Measurements from ENCODE around the gene ITPKC.

The ITPKC gene

DNA sequence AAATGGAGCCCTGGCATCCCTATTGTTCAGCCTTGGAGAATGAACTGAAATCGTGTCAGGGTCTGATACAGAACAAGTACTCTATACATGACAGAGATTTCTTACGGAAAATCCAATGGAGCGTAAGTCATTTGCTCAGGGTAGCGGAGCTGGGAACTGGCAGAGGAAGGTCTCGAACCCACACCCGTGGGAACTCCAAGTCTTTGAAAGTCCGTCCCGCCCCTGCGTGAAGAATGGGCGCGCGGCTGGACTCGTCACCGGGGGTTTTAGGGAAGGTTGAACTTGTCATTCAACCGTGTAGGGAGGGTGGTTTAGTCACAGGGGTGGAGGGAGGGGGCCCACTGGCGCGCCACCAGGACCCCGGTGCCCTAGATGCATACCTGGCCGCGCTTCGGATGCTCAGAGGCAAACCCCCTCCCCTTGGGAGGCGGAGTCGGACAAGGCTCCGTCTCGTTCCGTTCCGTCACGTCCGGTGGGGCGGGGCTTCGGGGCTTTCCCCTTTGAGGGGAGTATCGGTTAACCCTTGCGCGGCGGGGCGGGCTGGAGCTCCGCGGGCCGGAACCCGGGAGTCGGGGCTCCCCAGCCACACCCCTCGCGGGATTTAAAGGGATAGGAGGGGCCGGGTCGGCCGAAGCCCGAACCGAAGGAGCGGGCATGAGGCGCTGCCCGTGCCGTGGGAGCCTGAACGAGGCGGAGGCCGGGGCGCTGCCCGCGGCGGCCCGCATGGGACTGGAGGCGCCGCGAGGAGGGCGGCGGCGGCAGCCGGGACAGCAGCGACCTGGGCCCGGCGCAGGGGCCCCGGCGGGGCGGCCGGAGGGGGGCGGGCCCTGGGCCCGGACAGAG lies at the start of gene ITPKC, which contains the start of gene COQ8B:
Gene ITPKC (plus strand): TSS at position 631 of the 843 bp plus-strand sequence. CDS start 24 bp downstream, at position 655.
Gene COQ8B (minus strand): TSS at position 405 of the 843 bp plus-strand sequence. CDS start 2,254 bp downstream, outside the sequence.
- DNase-seq = peak; percentile 95

DNA sequence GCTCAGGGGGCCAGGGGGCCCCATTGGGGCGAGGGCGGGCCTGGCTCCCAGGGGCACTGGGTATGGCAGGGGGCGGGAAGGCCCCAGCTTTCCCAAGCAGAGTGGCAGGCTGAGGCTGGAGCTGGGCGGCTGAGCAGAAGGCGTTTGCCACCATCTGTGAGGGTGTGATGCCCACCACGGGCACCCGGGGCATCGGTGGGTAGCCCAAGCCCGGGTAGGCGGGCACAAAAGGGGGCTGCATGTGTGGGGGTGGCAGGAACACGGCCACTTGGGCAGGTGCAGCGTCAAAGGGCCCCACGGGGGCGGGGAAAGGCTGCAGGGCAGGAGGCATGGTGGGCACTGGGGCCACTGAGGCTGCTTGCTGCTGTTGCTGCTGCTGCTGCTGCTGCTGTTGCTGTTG lies 49.3 kb upstream of the ITPKC start:
- DNase-seq = no peak

DNA sequence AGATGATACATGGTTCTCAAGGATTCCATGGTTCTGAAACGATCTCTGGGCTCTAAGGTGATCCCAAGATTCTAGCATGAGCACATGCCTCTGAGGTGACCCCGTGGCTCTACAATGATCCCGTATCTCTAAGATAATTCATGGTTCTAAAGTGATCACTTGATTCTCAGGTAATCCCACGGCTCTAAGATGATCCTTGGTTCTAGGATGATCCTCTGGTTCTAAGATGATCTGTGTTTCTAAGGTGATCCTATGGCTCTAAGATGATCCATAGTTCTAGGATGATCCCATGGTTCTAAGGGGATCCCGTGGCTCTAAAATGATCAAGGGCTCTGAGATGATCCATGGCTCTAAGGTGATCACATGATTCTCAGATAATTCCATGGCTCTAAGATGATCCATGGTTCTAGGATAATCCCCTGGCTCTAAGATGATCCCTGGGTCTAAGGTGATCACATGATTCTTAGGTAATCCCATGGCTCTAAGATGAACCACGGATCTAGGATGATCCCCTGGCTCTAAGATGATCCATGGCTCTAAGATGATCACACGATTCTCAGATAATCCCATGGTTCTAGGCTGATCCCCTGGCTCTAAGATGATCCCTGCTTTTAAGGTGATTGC lies 47.8 kb upstream of the ITPKC start:
- DNase-seq = no peak

DNA sequence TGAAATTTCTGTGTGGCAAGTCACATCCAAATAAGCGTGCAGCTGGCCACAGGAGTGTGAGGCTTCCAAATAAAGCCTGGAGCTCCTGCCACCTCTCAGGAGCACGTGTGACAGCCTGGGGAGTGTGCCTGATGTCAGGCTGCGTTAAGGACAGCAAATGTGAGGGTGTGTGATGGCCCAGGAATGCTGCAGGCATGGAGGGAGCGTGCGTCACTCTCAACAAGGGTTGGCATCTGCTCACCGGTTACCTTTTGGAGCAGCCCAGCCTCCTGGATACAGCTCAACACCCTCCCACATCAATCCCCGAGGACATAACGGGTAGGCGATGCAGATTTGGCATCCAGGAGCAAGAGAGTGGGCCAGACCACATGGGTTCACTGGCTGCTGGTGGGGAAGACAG lies 45.5 kb upstream of the ITPKC start:
- no peak for DNase-seq

DNA sequence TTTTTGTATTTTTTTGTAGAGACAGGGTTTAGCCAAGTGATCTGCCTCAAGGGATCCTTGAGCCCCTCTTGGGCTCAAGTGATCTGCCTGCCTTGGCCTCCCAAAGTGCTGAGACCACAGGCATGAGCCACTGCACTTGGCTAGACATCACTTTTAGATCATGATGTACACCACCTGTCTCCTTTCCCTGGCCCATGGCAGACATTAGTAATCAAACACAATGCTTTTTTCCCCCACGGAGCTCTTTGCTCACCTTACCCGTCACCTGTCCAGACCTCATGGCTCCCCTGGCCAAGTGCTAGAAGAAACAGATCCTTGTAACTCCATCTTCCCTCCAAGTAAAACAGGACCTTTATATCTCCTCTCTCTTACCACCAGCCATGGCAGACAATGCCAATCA lies 44.9 kb upstream of the ITPKC start:
- no peak for DNase-seq

- DNase-seq = no peak
Measured at GRCh38 chr19:40672573-40673299, 44.2 kb upstream of the ITPKC start.

GRCh38 chr19:40673397-40673796 lies 43.5 kb upstream of the ITPKC start:
- no peak for DNase-seq

GRCh38 chr19:40674291-40674690 lies 42.6 kb upstream of the ITPKC start:
- no peak for DNase-seq

DNA sequence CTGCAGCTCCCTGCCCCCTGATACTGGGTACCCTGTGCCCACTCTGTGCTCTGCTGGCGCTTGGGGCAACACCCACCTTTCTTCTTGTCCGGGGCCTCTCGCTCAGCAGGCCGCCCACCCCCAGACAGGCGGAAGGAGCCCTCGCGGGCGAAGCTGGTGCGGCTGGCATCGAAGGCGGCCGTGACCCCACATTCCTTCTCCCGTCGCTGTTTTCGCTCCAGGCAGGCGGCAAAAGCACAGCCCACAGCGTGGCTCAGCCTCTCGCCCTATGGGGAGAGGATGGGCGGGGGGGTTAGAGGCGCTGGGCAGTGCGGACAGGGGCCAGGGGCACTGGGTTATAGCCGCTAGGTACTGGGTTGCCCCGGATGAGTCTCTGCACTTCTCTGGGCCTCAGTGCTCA lies 39.8 kb upstream of the ITPKC start:
- DNase-seq = no peak

- no peak for DNase-seq
Measured at GRCh38 chr19:40681039-40681438, 35.9 kb upstream of the ITPKC start.

DNA sequence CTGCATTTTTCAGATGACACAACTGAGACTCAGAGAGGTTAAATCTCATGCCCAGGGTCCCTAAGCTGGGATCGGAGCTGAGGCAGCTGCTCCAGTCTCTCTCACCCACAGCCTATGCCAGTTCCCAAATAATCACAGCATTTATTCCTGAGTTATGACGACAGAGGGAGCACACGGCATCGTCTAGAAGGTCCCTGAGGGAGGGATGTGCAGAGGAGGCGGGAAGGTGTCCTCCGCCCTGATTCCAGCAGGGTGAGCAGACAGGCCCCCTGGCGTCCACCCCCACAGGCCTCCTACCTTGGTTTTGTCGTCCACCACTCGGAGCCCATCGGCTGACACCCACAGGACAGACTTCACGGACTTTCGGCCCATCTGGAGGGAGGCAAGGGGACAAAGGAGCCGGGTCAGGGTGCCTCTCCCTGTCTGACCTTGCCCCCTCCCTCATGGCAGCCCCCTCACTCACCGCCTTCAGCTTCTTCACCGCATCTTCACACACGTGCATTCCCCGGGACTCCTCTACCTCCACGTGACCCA lies 34.4 kb upstream of the ITPKC start:
- no peak for DNase-seq

GRCh38 chr19:40683437-40683836 lies 33.5 kb upstream of the ITPKC start:
- no peak for DNase-seq

DNA sequence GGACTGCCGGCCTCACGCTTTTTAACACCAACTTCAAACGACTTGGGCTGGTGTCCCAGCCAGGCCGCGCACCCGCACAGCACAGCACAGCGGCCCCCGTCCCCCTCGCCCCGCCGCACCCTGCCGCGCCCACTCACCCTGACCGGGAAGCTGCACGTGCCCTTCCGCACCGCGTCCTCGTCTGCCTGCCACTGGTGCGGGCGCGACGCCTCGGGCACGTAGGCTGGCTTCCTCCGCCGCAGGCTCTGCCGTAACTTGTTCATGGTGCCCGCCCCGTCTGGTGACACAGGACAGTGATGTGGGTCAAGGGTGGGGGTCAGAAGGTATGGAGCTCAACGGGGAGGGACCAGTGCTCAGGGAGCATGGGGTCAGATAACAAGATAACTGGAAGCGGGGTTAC lies 32.6 kb upstream of the ITPKC start:
- no peak for DNase-seq

GRCh38 chr19:40685016-40685526 lies 31.8 kb upstream of the ITPKC start:
- no peak for DNase-seq

GRCh38 chr19:40685563-40685962 lies 31.3 kb upstream of the ITPKC start:
- DNase-seq = no peak

GRCh38 chr19:40686882-40687524 lies 29.9 kb upstream of the ITPKC start:
- no peak for DNase-seq

DNA sequence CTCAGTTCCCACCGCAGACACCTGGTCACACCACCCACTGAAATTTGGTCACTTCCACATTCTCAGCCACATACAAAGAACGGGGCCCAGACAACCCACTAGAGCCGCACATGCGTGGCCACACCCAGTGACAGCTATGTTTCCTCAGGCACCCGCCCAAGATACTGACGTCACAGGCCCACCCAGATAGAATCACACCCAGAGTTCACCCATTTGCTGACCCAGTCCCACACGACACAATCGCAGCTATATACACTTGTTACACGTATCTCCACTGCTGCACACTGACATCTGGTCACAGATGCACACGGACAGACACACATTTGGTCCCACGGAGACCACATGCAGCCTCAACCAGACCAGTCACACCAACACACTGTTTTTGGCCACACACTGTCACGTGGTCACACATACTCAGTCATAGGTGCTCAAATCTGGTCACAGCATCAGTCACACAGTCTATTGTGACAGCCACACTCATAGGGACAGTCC lies 29.3 kb upstream of the ITPKC start:
- no peak for DNase-seq

DNA sequence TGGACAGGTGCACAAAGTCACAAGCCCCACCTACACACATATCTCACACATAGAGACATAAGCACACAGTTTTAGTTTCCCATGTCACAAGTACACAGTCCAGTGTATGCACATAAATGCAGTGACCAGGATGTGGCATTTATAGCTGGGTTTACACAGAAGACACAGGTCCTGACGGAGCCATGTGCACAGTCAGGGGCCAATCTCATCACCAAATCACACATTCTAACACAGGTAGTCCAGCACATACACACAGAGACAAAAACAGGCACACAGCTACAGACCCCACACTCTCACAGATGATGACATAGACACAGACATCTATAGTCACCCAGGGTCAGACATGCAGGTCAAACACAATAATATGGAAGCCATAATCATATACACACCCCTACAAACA lies 28.6 kb upstream of the ITPKC start:
- no peak for DNase-seq

GRCh38 chr19:40688987-40689338 lies 27.9 kb upstream of the ITPKC start:
- DNase-seq = no peak

DNA sequence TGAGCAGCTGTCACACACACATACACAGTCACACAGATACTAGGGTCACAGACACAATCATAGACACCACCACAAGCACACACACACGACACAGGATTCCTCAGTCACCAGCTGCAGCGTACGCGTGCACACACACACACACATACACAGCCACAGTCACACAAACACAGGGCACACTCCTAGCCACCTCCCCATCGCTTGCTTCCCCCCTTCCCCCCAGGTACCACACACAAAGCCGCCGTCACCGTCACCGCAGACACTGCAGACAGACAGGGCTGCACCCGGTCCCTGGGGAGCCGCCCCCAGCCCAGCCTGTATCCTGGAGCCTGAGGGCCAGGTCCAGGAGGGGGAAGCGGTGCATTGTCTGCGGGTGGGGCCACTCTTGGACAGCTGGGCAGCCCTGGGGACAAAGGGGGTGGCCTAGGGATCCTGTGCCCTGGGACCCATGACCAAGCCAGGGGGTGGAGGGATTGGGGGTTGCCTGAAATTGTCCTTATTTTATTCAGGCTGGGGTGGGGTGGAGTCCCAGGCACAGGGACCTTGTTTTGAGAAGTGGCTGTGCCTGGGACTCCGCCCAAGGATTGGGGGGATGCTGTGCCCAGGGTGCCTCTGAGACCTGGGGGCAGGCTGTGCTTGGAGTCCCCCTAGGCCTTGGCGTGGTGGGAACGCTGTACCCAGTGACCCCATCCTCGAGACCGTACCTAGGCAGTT lies 27.4 kb upstream of the ITPKC start:
- DNase-seq = no peak

DNA sequence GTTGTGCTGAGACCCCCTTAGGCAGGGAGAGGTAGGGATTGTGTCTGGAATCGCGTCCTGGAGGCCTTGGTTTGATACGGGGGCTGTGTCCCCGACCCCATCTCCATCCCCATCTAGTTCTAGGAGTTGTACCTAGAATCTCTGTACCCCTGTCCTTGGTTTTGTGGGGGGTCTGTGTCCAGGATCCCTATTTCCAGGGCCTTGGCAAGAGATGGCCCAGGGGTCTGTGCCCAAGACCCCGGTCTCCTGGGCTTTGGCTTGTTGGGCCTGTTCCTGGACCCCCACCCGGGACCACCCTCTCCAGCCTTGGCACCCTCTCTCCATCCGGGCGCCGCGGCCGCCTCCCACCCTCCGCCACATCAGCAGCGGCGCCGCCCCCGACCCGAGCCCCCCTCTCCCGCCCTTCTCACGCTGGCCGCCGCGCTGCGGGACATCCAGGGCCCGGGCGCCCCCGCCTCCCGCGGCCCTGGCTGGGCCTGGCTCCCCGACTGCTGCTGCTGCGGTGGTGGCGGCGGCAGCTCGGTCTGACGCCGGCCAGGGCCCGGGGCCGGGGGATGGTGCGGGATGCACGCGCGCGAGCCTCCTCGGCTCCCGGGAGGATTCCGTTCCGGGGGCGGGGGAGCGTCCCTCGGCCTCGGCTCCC lies 26.7 kb upstream of the ITPKC start, which contains the start of gene NUMBL:
Gene NUMBL (minus strand): TSS at position 602 of the 643 bp plus-strand sequence. CDS start 168 bp downstream, at position 434.
- no peak for DNase-seq

Data from NCI-H1694 treated with DMSO at 0.1 percent for 48 hours (cell line).